H1 (cell line): ENCODE data around the gene ZNF836. TPM values are rescaled to one million over a fixed set of nuclear protein-coding genes. Genes with fewer than 3 reads are reported as not detected.

ENCODE experiments used
- CTCF ChIA-PET: fragments of 300-600 bp; sonication (Branson Sonifier 250); formaldehyde crosslinking; loops from one replicate; lab custom pipeline; 2021; ENCODE audit not compliant: partially characterized antibody; lab: Charles Lee
- POLR2A ChIA-PET: fragments of 300-600 bp; sonication (Branson Sonifier 250); formaldehyde crosslinking; loops from one replicate; lab custom pipeline; 2021; ENCODE audit warnings: inconsistent platforms; ENCODE audit not compliant: partially characterized antibody; lab: Charles Lee
- DNase-seq, 2 experiments: peaks; one replicate each; pipeline versions ENCODE4 v3.0.0 to v3.0.0-alpha.2; 2010 to 2022; ENCODE audit warnings: low spot score in 2 of 2, low read depth in 1 of 2, mixed read lengths in 1 of 2
- FAIRE-seq: peaks from 2 replicates; lab custom pipeline; 2011; peaks lifted over from hg19 to GRCh38; lab: Jason Lieb, UNC
- H2AFZ ChIP-seq: 2 replicates; pipeline ENCODE4 v1.8.1; 2012; ENCODE audit warnings: low read length, inconsistent platforms
- H2AK5ac ChIP-seq: 2 replicates; pipeline ENCODE4 v1.6.1; 2013; ENCODE audit warnings: low read depth, low read length
- H2BK120ac ChIP-seq: replicated peaks from 2 replicates; pipeline ENCODE3; 2013; ENCODE audit warnings: low read depth, low read length, inconsistent platforms
- H2BK12ac ChIP-seq: 2 replicates; pipeline ENCODE4 v1.6.1; 2013; ENCODE audit warnings: low read depth, low read length
- H2BK15ac ChIP-seq: 2 replicates; pipeline ENCODE4 v1.6.1; 2013; ENCODE audit warnings: low read length
- H2BK20ac ChIP-seq: 2 replicates; pipeline ENCODE4 v1.6.1; 2013; ENCODE audit warnings: low read length
- H2BK5ac ChIP-seq: 2 replicates; pipeline ENCODE4 v1.6.1; 2013; ENCODE audit warnings: low read depth, low read length
- H3K14ac ChIP-seq: 2 replicates; pipeline ENCODE4 v1.6.1; 2013; ENCODE audit warnings: inconsistent platforms; ENCODE audit not compliant: insufficient read length
- H3K18ac ChIP-seq: 2 replicates; pipeline ENCODE4 v1.6.1; 2013; ENCODE audit warnings: low read length; ENCODE audit errors: extremely low read depth
- H3K23ac ChIP-seq: 2 replicates; pipeline ENCODE4 v1.6.1; 2013; ENCODE audit warnings: inconsistent platforms; ENCODE audit not compliant: insufficient read length
- H3K23me2 ChIP-seq: 2 replicates; pipeline ENCODE4 v1.6.1; 2013; ENCODE audit warnings: low read depth, low read length
- H3K27ac ChIP-seq: 2 replicates; pipeline ENCODE4 v1.6.1; 2011; ENCODE audit warnings: low read depth, low read length, inconsistent platforms
- H3K27me3 ChIP-seq, 4 experiments: replicated peaks in 1 of 4; 1 replicate in 1 of 4; 2 replicates in 3 of 4; pipeline versions ENCODE4 v1.6.1 to v1.8.1; 2011 to 2013; ENCODE audit warnings: low read length in 3 of 4, mild to moderate bottlenecking in 3 of 4, inconsistent platforms in 2 of 4, mixed read lengths in 2 of 4, moderate library complexity in 1 of 4; ENCODE audit not compliant: control insufficient read depth in 3 of 4, insufficient read depth in 3 of 4; ENCODE audit errors: extremely low read depth in 1 of 4
- H3K36me3 ChIP-seq, 4 experiments: 2 replicates each; pipeline versions ENCODE4 v1.6.1 to v1.8.1; 2011 to 2013; ENCODE audit warnings: mild to moderate bottlenecking in 4 of 4, low read length in 3 of 4, moderate library complexity in 2 of 4, control low read depth in 1 of 4, inconsistent platforms in 1 of 4; ENCODE audit not compliant: insufficient read depth in 4 of 4, control insufficient read depth in 2 of 4
- H3K4ac ChIP-seq: replicated peaks from 2 replicates; pipeline ENCODE3; 2013; ENCODE audit warnings: low read length, low read depth, mixed read lengths, inconsistent platforms; ENCODE audit not compliant: insufficient read length
- H3K4me1 ChIP-seq, 4 experiments: replicated peaks in 1 of 4; 1 replicate in 1 of 4; 2 replicates in 3 of 4; pipeline versions ENCODE4 v1.6.1 to v1.8.1; 2011 to 2013; ENCODE audit warnings: low read length in 3 of 4, inconsistent platforms in 2 of 4, mixed read lengths in 1 of 4; ENCODE audit not compliant: insufficient read depth in 4 of 4, control insufficient read depth in 3 of 4
- H3K4me2 ChIP-seq, 2 experiments: 2 replicates each; pipeline versions ENCODE4 v1.6.1 to v1.8.1; 2011 to 2013; ENCODE audit warnings: low read depth in 2 of 2, low read length in 2 of 2, control low read depth in 1 of 2, inconsistent platforms in 1 of 2, mild to moderate bottlenecking in 1 of 2; ENCODE audit not compliant: insufficient read depth in 1 of 2
- H3K4me3 ChIP-seq, 4 experiments: fragments of 200-600, 300-600 bp in 1 of 4; sonication (generic), shearing (Covaris generic), sonication (Bioruptor Twin) in 1 of 4; 2 replicates each; pipeline versions ENCODE4 v1.5.1 to v1.8.1; 2011 to 2016; ENCODE audit warnings: low read length in 4 of 4, low read depth in 3 of 4, control low read depth in 2 of 4, inconsistent platforms in 2 of 4, mild to moderate bottlenecking in 2 of 4, mixed read lengths in 1 of 4, moderate library complexity in 1 of 4; ENCODE audit not compliant: insufficient read depth in 2 of 4; ENCODE audit errors: extremely low read depth in 1 of 4
- H3K56ac ChIP-seq: replicated peaks from 2 replicates; pipeline ENCODE3; 2013; ENCODE audit warnings: low read depth, mild to moderate bottlenecking, mixed read lengths, low read length, inconsistent platforms; ENCODE audit not compliant: insufficient read length
- H3K79me1 ChIP-seq: 2 replicates; pipeline ENCODE4 v1.6.1; 2013; ENCODE audit warnings: low read depth, low read length, control low read depth
- H3K79me2 ChIP-seq, 2 experiments: 2 replicates each; pipeline versions ENCODE4 v1.6.1 to v1.8.1; 2012 to 2013; ENCODE audit warnings: low read length in 2 of 2, mild to moderate bottlenecking in 2 of 2, inconsistent platforms in 1 of 2; ENCODE audit not compliant: insufficient read depth in 2 of 2, control insufficient read depth in 1 of 2
- H3K9ac ChIP-seq, 4 experiments: replicated peaks in 1 of 4; 1 replicate in 1 of 4; 2 replicates in 3 of 4; pipeline versions ENCODE4 v1.6.1 to v1.8.1; 2011 to 2013; ENCODE audit warnings: low read depth in 3 of 4, low read length in 3 of 4, control low read depth in 2 of 4, mild to moderate bottlenecking in 2 of 4, moderate library complexity in 2 of 4, inconsistent platforms in 1 of 4; ENCODE audit errors: extremely low read depth in 1 of 4
- H3K9me3 ChIP-seq, 2 experiments: 2 replicates each; pipeline versions ENCODE4 v1.6.1 to v1.8.1; 2012 to 2013; ENCODE audit warnings: mild to moderate bottlenecking in 2 of 2, moderate library complexity in 2 of 2, control low read depth in 1 of 2, inconsistent platforms in 1 of 2, low read depth in 1 of 2, low read length in 1 of 2, mixed read lengths in 1 of 2; ENCODE audit not compliant: insufficient read depth in 2 of 2
- H4K20me1 ChIP-seq, 2 experiments: replicated peaks in 1 of 2; 2 replicates each; pipeline versions ENCODE3 to v1.8.1; 2011 to 2013; ENCODE audit warnings: inconsistent platforms in 2 of 2, low read length in 2 of 2, mild to moderate bottlenecking in 1 of 2; ENCODE audit not compliant: insufficient read depth in 2 of 2, control insufficient read depth in 1 of 2
- H4K5ac ChIP-seq: 2 replicates; pipeline ENCODE4 v1.6.1; 2013; ENCODE audit warnings: low read length, low read depth, mixed read lengths, inconsistent platforms; ENCODE audit not compliant: insufficient read length
- H4K8ac ChIP-seq: 2 replicates; pipeline ENCODE4 v1.8.0; 2013; ENCODE audit warnings: mild to moderate bottlenecking, moderate library complexity, low read length, inconsistent platforms; ENCODE audit not compliant: insufficient read depth; ENCODE audit errors: extremely low read depth
- H4K91ac ChIP-seq: replicated peaks from 2 replicates; pipeline ENCODE3; 2013; ENCODE audit warnings: low read length, mixed read lengths, inconsistent platforms; ENCODE audit not compliant: insufficient read length
- GTF2F1 ChIP-seq: IDR thresholded peaks from 2 replicates; pipeline ENCODE4 v1.6.1; 2012; ENCODE audit warnings: low read depth, low read length, improper control_type of control experiment, borderline replicate concordance
- KDM4A ChIP-seq: IDR thresholded peaks from one replicate; pipeline ENCODE4 v1.7.1; 2012; ENCODE audit warnings: low read depth, mild to moderate bottlenecking, moderate library complexity, low read length, inconsistent platforms; ENCODE audit not compliant: severe bottlenecking
- MAX ChIP-seq: IDR thresholded peaks from 2 replicates; pipeline ENCODE4 v1.6.1; 2012; ENCODE audit warnings: inconsistent platforms
- WGBS, 2 experiments: shearing (Covaris generic) in 1 of 2; methylation state at CpG; one replicate each; pipeline versions ENCODE4 v1.1.6 to v1.1.7; 2013 to 2015; ENCODE audit warnings: low lambda C conversion rate in 2 of 2, mixed read lengths in 2 of 2, inconsistent platforms in 1 of 2, low coverage in 1 of 2, missing lambda C conversion rate in 1 of 2; ENCODE audit not compliant: insufficient replicate concordance in 2 of 2, insufficient coverage in 1 of 2, insufficient read length in 1 of 2; ENCODE audit errors: extremely low coverage in 1 of 2, missing lambda C conversion rate in 1 of 2; 5-methylcytosine and 5-hydroxymethylcytosine counted together
- polyA plus RNA-seq, 7 experiments: library from polyadenylated mRNA; depleted of rRNA in 3 of 7; stranded (reverse) in 5 of 7; unstranded in 2 of 7; fragments of >200 nt in 5 of 7; fragments of 200-250 nt in 2 of 7; gene quantifications; 1 replicate in 5 of 7; 2 replicates in 1 of 7; 4 replicates in 1 of 7; pipeline versions ENCODE4 v1.2.1 to v1.2.3, GENCODE V29; 2011 to 2013; ENCODE audit warnings: missing spikeins in 2 of 7, mixed read lengths in 2 of 7
- total RNA-seq: library from RNA; stranded (reverse); fragmentation: NEBNext Ultra II Directional; extraction: Animal tissue kit (Norgen Biotek cat#: 25700); gene quantifications from 2 replicates; pipeline ENCODE4 v1.2.1, GENCODE V29; 2021
- TF ChIP-seq, protein P1 (sequence below): IDR thresholded peaks from 2 replicates; pipeline ENCODE4 v1.6.1; 2012; ENCODE audit warnings: inconsistent platforms

Gene ZNF836
- total and polyA plus RNA-seq, 2 of the 8 experiments (the other 6 are each of a cell fraction or from before 2014, with no cell fraction given), result 5.6 to 27.2 TPM

- Histone ChIP-seq H2BK120ac (no peak overlapping the region), H3K9ac (no peak overlapping the region), H3K23me2 (no peaks in the 10 kb centered on the region), H2BK5ac (no peak overlapping the region), H2BK12ac (no peak overlapping the region), H3K9me3 (peaks cover 84% of the 10 kb centered on the region in 2 experiments), H3K56ac (no peak overlapping the region), H3K79me2 (no peaks in the 10 kb centered on the region), H4K91ac (no peak overlapping the region), H3K18ac (no peak overlapping the region), H3K23ac (no peak overlapping the region), H4K8ac (no peak overlapping the region), H3K4ac (no peak overlapping the region), H3K4me2 (no peak overlapping the region), H2AK5ac (no peak overlapping the region), H3K79me1 (no peaks in the 10 kb centered on the region), H2BK20ac (no peak overlapping the region), H3K27me3 (no peaks in the 10 kb centered on the region), H3K4me1 (no peaks in the 10 kb centered on the region), H3K27ac (no peak overlapping the region), H3K36me3 (peaks cover 10 to 43% (median 33%) of the 10 kb centered on the region in 4 experiments; a peak in 7 of 8 replicates), H3K4me3 (no peak overlapping the region), H2BK15ac (no peak overlapping the region), H2AFZ (no peak overlapping the region), H3K14ac (no peak overlapping the region), H4K5ac (no peak overlapping the region), H4K20me1 (no peaks in the 10 kb centered on the region)
- peak; percentile 11; the same call in 1 of the 2 replicates for TF ChIP-seq MAX
- TF ChIP-seq GTF2F1, result no peak
- TF ChIP-seq, protein P1, sequence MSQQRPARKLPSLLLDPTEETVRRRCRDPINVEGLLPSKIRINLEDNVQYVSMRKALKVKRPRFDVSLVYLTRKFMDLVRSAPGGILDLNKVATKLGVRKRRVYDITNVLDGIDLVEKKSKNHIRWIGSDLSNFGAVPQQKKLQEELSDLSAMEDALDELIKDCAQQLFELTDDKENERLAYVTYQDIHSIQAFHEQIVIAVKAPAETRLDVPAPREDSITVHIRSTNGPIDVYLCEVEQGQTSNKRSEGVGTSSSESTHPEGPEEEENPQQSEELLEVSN, result peak; percentile 57
- no peak for TF ChIP-seq KDM4A
- WGBS, 2 experiments, result 86% methylated on average over 3 of the region's 3 CpGs; no CpG with 5 or more reads in 1 of the 2 experiments
- DNase-seq (no peak), FAIRE-seq (no peak)
- ChIA-PET POLR2A (no interaction called here), CTCF (no interaction called here)
Observed at GRCh38 chr19:52112624-52113023, 58.8 kb downstream of the ZNF836 start.
